ENCODE results near the gene USP25.

DNA sequence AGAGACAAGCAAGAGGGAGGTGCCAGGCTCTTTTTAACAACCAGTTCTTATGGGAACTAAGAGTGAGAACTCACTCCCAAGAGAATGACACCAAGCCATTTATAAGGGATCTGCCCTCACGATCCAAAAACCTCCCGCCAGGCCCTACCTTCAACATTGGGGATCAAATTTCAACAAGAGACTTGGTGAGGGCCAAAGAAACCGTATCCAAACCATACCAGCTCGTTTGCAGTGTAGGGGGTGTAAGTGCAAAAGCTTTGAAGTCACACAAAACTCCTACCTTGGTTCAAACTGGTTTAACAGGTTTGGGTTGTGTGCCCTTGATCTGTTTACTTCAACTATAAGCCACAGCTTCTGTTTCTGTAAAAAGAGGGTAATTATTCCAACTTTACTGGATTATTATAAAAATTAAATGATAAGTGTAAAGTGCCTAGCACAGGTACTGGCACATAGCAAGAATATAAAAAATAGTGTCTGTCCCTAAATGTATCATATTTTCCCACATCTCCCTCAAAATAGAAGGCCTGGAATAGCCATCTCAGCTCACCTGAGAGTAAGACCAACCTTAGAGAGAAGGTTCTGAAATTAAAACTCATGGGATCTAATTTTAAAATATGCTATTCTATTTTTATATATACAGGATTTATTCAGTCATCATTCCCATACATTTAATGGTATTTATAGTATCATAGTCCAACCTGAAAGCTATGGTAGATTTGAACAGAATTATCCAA, 7.0 kb upstream of the USP25 start:
- TF ChIP-seq ZNF766 (CRISPR knock-in tag; conservative IDR thresholded peaks at IDR 0.05) (no peak), TFE3 (CRISPR knock-in tag; IDR thresholded peaks at IDR 0.05) (no peak), MCM5 (IDR thresholded peaks at IDR 0.05; ENCODE audit: low read depth) (no peak), SIRT6 (IDR thresholded peaks at IDR 0.05; ENCODE audit: low read depth, low read length) (no peak), KLF16 (IDR thresholded peaks at IDR 0.05) (no peak), ZNF184 (CRISPR knock-in tag; IDR thresholded peaks at IDR 0.05) (no peak), PREB (CRISPR knock-in tag; IDR thresholded peaks at IDR 0.05) (no peak)
- TF ChIP-seq, protein P1, sequence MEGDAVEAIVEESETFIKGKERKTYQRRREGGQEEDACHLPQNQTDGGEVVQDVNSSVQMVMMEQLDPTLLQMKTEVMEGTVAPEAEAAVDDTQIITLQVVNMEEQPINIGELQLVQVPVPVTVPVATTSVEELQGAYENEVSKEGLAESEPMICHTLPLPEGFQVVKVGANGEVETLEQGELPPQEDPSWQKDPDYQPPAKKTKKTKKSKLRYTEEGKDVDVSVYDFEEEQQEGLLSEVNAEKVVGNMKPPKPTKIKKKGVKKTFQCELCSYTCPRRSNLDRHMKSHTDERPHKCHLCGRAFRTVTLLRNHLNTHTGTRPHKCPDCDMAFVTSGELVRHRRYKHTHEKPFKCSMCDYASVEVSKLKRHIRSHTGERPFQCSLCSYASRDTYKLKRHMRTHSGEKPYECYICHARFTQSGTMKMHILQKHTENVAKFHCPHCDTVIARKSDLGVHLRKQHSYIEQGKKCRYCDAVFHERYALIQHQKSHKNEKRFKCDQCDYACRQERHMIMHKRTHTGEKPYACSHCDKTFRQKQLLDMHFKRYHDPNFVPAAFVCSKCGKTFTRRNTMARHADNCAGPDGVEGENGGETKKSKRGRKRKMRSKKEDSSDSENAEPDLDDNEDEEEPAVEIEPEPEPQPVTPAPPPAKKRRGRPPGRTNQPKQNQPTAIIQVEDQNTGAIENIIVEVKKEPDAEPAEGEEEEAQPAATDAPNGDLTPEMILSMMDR (IDR thresholded peaks at IDR 0.05 in 2 of 3, conservative IDR thresholded peaks at IDR 0.05 in 1 of 3; ENCODE audit: insufficient read depth in 2 of 3, low read depth in 1 of 3, low read length in 3 of 3): no peak
- TF ChIP-seq, protein P2, sequence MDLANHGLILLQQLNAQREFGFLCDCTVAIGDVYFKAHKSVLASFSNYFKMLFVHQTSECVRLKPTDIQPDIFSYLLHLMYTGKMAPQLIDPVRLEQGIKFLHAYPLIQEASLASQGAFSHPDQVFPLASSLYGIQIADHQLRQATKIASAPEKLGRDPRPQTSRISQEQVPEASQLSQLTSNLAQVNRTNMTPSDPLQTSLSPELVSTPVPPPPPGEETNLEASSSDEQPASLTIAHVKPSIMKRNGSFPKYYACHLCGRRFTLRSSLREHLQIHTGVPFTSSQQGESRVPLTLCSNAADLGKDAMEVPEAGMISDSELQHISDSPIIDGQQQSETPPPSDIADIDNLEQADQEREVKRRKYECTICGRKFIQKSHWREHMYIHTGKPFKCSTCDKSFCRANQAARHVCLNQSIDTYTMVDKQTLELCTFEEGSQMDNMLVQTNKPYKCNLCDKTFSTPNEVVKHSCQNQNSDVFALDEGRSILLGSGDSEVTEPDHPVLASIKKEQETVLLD (IDR thresholded peaks at IDR 0.05): no peak
- TF ChIP-seq, protein P3, sequence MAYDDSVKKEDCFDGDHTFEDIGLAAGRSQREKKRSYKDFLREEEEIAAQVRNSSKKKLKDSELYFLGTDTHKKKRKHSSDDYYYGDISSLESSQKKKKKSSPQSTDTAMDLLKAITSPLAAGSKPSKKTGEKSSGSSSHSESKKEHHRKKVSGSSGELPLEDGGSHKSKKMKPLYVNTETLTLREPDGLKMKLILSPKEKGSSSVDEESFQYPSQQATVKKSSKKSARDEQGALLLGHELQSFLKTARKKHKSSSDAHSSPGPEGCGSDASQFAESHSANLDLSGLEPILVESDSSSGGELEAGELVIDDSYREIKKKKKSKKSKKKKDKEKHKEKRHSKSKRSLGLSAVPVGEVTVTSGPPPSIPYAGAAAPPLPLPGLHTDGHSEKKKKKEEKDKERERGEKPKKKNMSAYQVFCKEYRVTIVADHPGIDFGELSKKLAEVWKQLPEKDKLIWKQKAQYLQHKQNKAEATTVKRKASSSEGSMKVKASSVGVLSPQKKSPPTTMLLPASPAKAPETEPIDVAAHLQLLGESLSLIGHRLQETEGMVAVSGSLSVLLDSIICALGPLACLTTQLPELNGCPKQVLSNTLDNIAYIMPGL (CRISPR knock-in tag; IDR thresholded peaks at IDR 0.05): no peak
